ENCODE data around the gene TUSC2. TPM values are rescaled to one million over a fixed set of nuclear protein-coding genes. Genes with fewer than 3 reads are reported as not detected.

TUSC2 gene
- total and polyA plus RNA-seq, 2 of the 13 experiments (the other 11 are each of a cell fraction or from before 2014, with no cell fraction given) = 36.7 to 39.1 TPM

DNA sequence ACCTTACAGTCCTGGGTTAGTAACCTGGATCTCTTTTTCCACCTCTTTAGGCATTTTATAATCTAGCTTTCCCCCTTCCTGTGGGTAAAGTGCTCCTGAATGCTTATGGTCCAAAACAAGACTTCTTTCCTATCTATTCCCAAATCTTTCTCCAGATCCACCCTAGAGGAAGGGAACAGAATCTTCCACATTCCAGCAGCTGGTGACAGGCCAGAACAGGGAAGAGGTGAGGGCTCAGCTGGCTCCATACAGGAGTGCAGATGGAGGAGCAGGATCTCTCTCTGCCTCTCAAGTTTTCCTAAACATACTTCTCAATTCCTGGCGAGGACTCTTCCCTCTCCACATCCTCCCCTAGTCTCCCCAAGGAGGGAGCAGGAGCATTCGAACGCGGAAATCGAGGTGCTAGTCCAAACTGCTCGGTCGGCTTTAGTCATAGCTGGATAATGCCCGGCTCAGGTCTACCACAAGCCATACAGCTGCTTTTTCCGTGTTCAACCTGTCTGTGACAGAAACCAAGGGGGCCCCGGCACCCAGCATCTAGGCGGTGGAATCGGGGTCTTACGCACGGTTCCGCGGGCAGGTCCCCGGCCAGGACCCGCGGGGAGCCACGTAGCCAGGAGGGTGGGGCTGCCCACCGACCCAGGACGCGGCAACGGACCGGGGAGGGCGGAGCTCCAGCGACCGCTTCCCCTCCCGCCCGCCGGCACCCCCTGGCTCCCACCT is 8.6 kb upstream of the TUSC2 start (continued):
- TF ChIP-seq NFKBIZ (CRISPR knock-in tag; IDR thresholded peaks at IDR 0.05) = no peak
- TF ChIP-seq SETDB1 (CRISPR knock-in tag; IDR thresholded peaks at IDR 0.05; ENCODE audit: borderline replicate concordance) = no peak
- TF ChIP-seq, protein P1, sequence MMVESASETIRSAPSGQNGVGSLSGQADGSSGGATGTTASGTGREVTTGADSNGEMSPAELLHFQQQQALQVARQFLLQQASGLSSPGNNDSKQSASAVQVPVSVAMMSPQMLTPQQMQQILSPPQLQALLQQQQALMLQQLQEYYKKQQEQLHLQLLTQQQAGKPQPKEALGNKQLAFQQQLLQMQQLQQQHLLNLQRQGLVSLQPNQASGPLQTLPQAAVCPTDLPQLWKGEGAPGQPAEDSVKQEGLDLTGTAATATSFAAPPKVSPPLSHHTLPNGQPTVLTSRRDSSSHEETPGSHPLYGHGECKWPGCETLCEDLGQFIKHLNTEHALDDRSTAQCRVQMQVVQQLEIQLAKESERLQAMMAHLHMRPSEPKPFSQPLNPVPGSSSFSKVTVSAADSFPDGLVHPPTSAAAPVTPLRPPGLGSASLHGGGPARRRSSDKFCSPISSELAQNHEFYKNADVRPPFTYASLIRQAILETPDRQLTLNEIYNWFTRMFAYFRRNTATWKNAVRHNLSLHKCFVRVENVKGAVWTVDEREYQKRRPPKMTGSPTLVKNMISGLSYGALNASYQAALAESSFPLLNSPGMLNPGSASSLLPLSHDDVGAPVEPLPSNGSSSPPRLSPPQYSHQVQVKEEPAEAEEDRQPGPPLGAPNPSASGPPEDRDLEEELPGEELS (CRISPR knock-in tag; IDR thresholded peaks at IDR 0.05) = peak; percentile 35; the same call in 1 of the 2 replicates
- TF ChIP-seq ZNF468 (CRISPR knock-in tag; IDR thresholded peaks at IDR 0.05) = peak; percentile 95; the same call in 1 of the 2 replicates
- no peak for TF ChIP-seq KLF6 (CRISPR knock-in tag; IDR thresholded peaks at IDR 0.05)
- TF ChIP-seq KDM2A (CRISPR knock-in tag; IDR thresholded peaks at IDR 0.05; ENCODE audit: borderline replicate concordance, low read depth) = no peak
- TF ChIP-seq, protein P2, sequence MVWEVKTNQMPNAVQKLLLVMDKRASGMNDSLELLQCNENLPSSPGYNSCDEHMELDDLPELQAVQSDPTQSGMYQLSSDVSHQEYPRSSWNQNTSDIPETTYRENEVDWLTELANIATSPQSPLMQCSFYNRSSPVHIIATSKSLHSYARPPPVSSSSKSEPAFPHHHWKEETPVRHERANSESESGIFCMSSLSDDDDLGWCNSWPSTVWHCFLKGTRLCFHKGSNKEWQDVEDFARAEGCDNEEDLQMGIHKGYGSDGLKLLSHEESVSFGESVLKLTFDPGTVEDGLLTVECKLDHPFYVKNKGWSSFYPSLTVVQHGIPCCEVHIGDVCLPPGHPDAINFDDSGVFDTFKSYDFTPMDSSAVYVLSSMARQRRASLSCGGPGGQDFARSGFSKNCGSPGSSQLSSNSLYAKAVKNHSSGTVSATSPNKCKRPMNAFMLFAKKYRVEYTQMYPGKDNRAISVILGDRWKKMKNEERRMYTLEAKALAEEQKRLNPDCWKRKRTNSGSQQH (CRISPR knock-in tag; IDR thresholded peaks at IDR 0.05; ENCODE audit: low read depth) = no peak
- no peak for TF ChIP-seq ZNF883 (CRISPR knock-in tag; IDR thresholded peaks at IDR 0.05; ENCODE audit: not compliant biosample characterization)
- TF ChIP-seq EHMT2 (IDR thresholded peaks at IDR 0.05; ENCODE audit: borderline replicate concordance, low read depth, low read length) = no peak
- TF ChIP-seq ELF3 (CRISPR knock-in tag; IDR thresholded peaks at IDR 0.05) = no peak
- TF ChIP-seq, protein P3, sequence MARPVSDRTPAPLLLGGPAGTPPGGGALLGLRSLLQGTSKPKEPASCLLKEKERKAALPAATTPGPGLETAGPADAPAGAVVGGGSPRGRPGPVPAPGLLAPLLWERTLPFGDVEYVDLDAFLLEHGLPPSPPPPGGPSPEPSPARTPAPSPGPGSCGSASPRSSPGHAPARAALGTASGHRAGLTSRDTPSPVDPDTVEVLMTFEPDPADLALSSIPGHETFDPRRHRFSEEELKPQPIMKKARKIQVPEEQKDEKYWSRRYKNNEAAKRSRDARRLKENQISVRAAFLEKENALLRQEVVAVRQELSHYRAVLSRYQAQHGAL (CRISPR knock-in tag; IDR thresholded peaks at IDR 0.05; ENCODE audit: not compliant biosample characterization) = no peak
- TF ChIP-seq, protein P4, sequence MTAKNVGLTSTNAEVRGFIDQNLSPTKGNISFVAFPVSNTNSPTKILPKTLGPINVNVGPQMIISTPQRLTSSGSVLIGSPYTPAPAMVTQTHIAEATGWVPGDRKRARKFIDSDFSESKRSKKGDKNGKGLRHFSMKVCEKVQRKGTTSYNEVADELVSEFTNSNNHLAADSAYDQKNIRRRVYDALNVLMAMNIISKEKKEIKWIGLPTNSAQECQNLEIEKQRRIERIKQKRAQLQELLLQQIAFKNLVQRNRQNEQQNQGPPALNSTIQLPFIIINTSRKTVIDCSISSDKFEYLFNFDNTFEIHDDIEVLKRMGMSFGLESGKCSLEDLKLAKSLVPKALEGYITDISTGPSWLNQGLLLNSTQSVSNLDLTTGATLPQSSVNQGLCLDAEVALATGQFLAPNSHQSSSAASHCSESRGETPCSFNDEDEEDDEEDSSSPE (CRISPR knock-in tag; IDR thresholded peaks at IDR 0.05) = no peak
- TF ChIP-seq ZNF282 (IDR thresholded peaks at IDR 0.05; ENCODE audit: partially characterized antibody) = no peak
- no peak for TF ChIP-seq ZNF253 (CRISPR knock-in tag; IDR thresholded peaks at IDR 0.05; ENCODE audit: borderline replicate concordance)
- no peak for TF ChIP-seq ZNF644 (CRISPR knock-in tag; IDR thresholded peaks at IDR 0.05; ENCODE audit: low read depth)
- TF ChIP-seq ZMYM2 (CRISPR knock-in tag; IDR thresholded peaks at IDR 0.05) = no peak
- TF ChIP-seq, protein P5, sequence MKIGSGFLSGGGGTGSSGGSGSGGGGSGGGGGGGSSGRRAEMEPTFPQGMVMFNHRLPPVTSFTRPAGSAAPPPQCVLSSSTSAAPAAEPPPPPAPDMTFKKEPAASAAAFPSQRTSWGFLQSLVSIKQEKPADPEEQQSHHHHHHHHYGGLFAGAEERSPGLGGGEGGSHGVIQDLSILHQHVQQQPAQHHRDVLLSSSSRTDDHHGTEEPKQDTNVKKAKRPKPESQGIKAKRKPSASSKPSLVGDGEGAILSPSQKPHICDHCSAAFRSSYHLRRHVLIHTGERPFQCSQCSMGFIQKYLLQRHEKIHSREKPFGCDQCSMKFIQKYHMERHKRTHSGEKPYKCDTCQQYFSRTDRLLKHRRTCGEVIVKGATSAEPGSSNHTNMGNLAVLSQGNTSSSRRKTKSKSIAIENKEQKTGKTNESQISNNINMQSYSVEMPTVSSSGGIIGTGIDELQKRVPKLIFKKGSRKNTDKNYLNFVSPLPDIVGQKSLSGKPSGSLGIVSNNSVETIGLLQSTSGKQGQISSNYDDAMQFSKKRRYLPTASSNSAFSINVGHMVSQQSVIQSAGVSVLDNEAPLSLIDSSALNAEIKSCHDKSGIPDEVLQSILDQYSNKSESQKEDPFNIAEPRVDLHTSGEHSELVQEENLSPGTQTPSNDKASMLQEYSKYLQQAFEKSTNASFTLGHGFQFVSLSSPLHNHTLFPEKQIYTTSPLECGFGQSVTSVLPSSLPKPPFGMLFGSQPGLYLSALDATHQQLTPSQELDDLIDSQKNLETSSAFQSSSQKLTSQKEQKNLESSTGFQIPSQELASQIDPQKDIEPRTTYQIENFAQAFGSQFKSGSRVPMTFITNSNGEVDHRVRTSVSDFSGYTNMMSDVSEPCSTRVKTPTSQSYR (CRISPR knock-in tag; IDR thresholded peaks at IDR 0.05; ENCODE audit: borderline replicate concordance) = no peak
- TF ChIP-seq, protein P6, sequence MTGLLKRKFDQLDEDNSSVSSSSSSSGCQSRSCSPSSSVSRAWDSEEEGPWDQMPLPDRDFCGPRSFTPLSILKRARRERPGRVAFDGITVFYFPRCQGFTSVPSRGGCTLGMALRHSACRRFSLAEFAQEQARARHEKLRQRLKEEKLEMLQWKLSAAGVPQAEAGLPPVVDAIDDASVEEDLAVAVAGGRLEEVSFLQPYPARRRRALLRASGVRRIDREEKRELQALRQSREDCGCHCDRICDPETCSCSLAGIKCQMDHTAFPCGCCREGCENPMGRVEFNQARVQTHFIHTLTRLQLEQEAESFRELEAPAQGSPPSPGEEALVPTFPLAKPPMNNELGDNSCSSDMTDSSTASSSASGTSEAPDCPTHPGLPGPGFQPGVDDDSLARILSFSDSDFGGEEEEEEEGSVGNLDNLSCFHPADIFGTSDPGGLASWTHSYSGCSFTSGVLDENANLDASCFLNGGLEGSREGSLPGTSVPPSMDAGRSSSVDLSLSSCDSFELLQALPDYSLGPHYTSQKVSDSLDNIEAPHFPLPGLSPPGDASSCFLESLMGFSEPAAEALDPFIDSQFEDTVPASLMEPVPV (CRISPR knock-in tag; IDR thresholded peaks at IDR 0.05) = no peak
- TF ChIP-seq ELF1 (CRISPR knock-in tag; IDR thresholded peaks at IDR 0.05) = no peak
- no peak for TF ChIP-seq ATRX (CRISPR knock-in tag; IDR thresholded peaks at IDR 0.05; ENCODE audit: borderline replicate concordance)

Data from HepG2 (cell line).